Measurements from ENCODE around the gene PTPRG.

PTPRG gene

DNA sequence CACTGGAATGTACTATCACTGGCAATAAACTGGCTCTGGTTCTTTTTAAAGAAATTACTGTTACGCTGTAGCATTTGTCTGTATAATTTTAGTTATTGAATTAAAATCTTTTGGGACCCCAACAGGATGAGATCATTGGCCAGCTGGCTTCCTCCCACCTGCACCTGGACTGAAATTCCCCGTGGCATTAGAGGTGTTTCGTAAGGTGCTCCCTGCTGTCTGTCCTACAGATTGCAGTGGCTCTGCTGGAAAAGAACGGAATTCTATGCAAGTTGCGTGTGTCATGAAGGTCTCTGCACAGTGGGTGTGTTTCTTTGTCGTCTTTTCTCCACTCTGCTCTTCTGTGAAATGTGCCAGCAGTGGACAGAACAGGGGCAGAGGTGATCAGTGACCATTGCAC lies 383.4 kb downstream of the PTPRG start:
- no peak for DNase-seq

DNA sequence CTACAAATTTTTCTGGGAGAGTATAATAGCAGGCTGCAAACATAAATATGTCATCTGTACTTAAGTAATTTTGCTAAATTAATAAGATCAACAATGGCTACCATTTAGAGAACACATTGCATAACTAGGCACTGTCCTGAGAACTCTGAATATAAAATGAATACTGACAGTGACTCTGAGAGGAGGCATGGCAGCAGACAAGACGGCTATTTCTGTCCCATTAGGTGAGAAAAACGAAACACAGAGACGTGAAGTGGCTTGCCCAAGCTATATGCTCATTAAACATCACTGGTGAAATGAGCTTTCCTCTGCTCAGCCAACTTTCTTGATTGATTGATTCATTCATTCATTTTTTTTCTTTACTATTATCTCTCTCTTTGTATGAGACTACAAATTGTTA lies 384.3 kb downstream of the PTPRG start:
- DNase-seq, result no peak

DNA sequence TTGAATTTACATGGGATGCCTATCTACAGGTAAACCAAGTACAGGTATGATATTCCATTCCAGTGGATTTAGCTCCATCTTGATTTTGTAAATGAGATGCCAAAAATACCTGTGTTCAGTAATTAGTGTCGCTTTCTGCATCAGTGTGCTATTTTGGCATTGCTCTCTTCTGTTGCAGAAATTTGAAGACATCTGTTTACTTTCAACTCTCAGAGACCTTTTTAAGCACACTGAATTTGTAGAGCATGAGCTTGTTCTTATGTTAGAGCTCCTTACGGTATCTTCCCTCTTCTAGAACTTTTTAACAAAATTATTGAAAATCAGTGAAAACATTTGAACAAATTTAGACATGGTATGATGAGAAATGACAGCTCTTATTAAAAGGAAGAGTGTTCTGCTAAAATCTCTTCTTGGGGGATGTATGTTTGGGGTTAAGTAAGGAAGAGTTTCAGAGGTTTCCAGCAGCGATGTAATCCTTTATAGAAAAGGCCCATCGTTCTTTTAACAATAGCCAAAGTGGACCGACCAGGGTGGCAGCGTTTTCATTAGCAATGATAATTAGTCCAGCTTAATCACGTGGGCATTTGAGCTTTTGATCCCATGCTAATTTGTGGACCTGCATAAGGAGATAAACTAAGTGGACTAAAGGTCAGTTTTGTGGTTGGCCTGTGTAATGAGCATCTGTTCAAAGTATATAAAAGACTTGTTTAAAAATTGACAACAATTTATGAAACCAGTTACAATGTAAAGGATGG lies 385.4 kb downstream of the PTPRG start:
- DNase-seq, result no peak

DNA sequence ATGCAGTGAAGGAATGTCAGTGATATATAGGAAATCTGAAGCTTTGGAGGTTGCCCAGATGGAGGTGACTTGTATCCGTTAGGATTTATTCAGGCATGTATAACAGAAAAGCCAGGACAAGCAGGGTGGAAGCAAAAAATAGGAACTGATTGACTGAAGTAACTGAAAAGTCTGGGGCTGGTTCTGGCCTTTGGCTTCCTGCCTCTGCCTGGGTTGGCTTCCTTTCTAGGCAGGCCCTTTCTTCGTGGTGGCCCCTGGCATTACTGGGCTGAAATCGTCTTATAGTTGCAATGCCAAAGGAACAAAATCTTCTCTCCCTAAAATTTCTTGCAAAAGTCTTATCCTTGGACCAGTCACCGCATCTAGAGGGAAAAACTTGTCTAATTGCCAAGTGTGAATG lies 386.1 kb downstream of the PTPRG start:
- DNase-seq, result no peak

DNA sequence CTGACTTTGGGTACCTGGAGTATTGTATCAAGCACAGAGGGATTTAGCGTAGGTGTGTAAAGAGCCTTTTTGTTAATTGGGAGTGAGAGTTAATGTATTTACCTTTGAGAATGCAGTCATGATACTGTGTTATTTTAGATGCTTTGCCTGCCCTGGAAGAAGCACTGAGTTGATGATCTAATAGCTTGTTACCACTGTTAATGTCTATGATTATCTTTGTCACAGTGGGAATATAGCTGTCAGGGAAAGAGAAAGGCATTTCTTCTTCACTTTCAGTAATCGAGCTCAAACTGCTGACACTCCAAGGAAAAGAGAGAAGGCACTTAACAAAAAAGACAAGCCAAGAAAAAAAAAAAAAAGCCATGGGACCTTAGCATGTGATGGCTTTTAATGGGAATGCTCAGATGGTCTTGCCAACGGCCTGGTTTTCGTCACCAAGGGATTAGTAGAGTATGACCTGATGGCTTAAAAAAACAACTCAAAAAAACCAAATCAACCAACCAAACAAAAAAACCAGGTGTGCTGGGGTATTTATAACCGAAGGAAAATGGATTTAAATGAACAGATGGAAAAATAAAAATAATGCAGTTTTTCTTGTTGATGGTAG lies 387.4 kb downstream of the PTPRG start:
- no peak for DNase-seq

DNA sequence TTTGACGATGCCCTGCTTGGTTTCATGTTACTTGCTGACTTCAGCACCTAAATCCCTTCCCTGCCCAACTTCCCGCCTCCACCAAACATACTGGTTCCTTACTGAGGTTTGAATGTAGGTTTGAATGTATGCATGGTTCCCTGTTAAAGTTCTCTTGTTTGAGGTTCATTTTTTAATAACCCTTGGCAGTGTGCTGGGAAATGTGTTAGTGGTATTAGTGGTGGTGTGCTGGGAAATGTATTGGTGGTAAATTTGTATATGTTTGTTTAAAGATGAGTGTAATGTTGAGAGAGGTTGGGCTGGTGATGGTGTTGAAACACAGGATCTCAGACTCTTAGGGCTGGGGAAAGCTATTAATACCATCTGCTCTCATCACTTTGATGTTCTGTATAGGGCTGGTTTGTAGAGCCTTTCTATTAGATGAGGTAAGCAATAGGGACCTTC lies 392.7 kb downstream of the PTPRG start:
- no peak for DNase-seq

DNA sequence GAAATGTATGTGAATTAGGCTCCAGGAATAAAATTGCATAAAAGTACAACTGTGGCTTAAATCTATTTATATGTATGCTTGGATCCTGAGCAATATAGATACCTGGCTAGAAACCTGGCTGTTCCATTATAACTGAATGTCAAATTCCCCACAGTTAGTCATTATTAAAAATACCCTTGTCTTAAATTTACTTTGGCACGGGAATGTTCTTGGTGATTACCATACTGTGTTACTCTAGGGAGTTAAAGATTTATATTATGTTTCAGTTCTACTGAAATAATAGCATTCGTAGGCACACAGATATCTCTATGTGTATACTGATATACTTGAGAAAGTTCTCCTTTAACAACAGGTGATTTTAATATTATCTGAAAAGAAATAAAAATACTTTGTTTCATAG lies 394.1 kb downstream of the PTPRG start:
- DNase-seq, result no peak

DNA sequence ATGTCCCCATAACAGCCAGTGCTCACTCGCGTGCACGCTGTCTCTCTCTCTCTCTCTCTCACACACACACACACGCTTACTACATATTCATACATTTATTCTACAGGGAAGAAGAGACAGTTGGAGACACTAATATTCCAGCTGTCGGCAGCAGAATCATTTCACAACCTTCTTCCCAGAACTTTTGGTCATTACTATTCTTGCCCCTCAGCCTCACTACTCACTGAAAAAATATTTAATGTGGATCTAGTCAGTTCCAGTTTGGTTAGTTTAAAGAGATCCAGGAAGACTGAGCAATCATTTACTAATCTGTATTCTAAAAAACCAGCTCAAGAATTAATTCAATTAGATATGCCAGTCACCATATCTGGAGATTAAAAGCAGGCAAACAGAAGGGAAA lies 394.9 kb downstream of the PTPRG start:
- no peak for DNase-seq

DNA sequence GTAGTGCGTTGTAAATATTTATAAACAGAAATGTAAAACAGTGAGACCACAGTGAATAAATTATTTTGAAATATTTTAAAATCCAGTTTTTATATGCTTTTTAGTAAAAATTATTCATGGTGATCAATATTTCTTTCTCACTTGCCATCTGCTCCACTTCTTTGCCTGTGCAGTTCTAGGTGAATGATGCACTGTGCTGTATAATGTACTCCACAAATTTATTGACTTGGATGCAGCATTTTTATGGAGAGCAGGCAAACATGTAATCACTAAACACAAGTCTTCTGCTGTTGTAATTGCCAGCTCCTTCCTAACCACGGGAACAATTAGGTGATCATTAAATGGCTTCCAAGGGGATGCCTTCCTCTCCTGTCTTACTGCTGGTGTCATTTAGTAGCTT lies 395.9 kb downstream of the PTPRG start:
- DNase-seq, result no peak

DNA sequence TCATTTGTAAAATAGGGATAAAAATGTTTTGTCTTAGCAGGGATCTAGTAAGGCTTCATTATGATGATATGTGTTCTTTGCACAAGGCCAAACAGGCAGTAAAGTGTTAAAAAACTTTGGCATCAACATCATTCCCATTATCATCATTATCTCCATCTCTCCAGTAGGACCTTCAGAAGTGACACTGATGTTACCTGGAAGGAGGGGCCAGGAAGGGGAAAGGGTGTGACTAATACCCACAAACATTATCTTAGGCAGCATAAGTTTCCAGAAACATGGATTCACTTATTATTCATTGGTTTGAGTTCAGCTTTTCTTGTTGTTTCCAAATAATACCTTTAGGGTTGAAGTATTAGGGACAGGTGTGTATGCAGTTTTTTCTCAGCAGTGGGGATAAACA lies 399.6 kb downstream of the PTPRG start:
- DNase-seq, result no peak

DNA sequence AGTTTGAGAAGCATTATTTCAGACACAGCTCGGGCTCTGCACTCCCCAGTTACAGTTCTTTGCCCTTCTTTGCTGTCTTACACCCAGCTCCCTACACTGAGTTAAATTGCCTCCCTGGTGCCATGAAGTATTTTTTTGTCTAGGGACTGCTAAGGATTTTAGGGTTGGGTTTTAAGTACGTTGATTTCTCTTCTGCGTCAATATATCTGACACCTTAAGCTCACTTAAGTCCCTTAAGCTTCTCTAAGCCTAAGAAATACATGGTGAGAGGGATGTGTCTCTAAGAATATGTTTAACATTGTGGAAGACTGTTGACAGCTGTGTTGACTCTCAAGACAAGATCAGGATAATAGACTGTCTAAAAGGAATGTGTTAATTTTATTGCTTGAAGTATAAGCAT lies 400.5 kb downstream of the PTPRG start:
- DNase-seq, result no peak

DNA sequence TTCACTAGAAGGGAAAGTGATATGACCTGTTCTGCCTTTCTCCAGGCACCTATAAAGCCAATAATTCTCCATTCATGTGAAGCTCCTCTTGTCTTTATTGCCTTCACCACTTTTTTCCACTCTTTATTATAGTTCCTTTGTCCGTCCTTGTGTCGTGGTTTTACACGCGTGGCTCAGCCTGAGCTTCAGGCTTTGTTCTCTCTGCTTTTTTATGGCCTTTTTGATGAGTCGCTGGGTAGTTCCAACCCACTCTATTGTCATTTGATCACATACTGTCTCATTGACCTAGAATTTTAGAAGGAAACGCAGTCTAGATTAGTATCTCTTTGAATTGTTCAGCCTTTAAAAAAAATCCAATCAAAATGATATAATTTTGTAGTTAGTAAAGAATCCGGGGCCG lies 403.2 kb downstream of the PTPRG start:
- DNase-seq, result no peak

DNA sequence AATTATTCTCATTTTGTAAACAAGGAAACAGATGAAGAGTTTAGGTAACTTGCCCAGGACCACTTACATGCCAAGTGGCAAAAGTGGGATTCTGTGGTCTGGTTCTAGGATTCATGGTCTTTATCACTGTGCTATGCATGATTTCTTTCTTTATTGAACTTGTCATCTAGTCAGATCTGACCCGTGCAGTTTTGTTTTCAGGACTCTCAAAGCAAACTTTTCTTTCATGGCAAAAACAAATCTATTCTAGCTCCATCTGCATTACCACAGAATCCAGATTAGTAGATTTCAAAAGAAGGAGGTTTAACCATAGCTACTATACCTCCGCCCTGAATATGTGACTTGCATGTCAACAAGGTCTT lies 404.4 kb downstream of the PTPRG start:
- no peak for DNase-seq

DNA sequence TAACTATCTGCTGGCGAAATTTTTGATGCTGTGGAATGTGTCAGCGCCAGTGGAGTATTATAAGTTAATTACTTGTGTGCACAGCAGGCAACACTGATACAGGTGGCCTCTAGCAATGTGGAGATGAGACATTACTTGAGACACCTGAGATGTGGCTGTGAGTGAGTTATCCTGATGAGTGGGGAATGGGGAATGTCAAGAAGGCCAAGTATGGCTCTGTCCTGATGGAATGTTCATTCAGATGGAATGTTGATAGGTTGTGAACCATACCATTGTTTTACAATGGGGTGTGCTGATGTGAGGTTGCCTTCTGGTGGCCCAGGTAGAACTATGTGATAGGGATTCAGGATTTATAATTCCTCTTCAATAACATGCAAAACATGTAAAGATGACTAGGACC lies 404.8 kb downstream of the PTPRG start:
- DNase-seq, result no peak

DNA sequence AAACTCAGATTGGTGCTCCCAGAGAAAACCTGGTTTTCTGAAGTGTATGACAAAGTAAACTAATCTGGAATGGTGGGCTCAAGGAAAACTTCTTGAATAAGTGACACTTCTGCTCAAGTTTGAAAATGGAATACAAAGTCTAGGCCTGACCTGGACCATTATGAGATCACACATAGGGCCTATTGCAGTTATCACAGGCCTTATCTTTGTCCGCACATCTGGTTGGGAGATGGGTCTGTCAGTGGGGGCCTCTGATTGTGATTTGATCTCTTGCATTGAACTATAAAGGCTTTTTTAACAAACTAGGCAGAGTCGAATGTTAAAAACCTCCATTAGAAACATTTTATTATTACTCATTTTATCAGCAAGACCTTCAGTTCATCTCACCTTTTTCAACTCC lies 405.6 kb downstream of the PTPRG start:
- DNase-seq, result no peak

DNA sequence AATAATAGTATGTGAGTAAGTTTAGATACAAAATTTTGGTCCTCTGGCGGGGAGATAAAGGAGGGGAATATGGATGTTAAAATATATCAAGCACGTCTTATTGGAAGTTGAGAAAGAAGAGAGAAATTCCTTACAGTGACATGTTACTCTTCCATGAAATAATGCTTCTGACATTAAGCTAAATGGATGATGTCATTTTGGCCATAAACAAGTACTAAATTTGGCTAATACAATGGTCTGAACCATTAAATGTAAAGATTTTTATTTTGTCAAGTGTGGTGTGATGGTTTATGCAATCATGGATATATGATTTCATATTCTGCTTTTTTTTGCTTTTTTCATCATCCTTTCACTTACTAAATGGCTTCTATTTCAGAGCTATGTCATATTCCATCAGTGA lies 406.6 kb downstream of the PTPRG start:
- no peak for DNase-seq

DNA sequence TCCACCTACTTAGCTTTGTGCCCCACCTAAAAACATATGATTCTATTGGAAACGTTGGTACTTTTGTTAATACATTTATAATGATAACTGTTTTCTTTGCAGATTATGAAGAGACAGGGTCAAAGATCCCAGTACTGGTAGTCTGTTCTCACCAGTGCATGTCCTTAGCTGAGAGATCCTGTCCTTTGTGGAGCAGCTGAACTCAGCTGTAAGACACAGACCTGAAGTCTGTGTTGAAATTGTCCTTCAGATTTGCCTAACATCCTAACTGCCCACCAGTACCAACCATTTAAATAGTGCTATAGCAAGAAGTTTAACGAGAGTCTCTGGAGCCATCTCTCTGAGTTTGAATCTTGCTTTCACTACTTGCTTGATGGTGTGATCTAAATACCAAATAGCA lies 413.3 kb downstream of the PTPRG start:
- DNase-seq, result no peak

DNA sequence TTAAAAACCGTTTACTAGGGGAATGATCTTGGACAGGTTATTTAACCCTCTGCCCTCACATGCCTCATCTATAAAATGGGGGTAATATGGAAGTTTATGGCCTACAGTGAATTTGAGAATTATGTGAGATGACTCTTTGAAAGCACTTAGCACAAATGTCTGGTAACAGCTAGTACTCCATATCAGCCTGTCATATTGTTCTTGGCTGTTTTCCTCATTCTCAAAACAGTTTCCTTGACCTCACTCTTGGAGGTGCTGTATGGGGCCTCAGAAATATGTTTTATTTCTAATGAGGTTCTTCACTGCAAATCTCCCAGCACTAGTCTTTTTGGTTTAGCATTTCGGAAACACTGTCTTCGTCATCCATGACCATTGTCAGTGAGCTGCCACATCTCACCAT lies 413.8 kb downstream of the PTPRG start:
- no peak for DNase-seq

DNA sequence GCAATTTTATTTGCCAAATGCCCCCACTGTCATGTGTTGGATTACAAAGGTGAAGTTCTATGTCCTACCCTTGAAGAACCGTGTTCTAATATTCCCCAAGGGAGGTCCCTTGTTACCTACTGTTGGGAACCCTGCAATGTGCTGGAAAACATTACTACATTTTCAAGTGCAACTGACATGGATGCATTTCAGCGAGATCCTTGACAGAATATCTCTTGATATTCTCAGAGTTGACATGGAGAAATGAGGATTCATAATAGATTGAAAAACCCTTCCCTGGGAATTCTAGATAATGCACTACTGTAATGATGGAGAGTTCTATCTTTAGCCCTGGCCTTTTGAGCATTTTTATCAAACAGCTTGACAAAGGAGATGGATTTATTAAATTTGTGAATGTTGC lies 414.6 kb downstream of the PTPRG start:
- DNase-seq, result no peak

DNA sequence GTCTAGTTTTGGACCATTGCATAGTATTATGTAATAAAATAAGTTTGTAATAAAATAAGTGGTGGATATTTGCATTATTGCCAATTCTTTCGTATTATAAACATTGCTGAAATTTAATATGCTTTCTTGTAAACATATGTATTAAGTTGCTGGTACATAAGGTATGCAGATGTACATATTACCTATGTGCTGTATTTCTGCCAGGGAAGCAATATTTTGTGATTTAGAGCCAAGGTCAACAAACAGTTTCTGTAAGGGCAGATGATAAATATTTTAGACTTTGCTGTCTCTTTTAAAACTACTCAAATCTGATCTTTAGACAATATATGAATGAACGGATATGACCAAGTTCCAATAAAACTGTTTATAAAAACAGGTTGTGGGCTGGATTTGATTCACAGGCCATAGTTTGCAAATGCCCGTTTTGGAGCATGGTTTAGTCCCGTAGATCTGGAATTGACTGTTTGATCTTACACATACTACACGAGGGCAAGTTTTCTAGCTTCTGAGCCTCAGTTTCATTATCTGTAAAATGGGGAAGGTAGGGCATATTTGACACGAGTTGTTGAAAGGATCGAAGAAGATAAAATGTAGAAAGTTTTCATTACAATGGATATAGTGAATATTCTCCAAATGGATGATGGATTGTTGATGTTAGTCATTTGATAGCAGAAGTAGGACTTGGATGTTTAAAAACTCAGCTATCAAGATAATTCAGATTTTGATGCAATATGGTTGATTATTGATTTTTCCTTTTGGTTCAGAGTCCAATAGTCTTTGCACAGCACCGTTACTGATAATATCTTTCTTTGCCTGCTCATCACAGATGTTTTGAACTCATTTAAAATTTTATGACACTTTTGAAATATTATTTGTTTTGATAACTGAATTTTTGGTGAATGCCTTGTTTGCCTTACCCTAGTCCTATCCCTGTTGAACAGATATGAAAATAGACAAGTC lies 417.4 kb downstream of the PTPRG start:
- DNase-seq, result no peak

DNA sequence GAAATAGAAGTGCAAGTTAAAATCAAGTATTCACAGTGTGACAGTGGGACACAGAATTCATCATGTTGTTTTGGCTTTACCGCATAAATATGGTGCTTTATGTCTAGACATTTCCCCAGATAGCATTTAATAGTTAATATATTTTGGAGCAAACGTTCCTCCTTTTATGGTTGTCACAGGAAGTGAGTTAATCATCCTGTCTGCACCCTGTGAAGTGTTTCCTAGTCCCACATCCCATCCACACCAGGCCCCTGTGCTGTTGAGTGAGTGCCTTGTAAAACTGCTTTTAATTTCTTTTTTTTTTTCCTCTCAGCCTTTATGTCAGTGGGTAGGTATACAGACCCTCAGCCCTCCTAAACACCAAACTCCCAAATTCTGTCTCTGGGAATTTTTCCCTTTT lies 418.3 kb downstream of the PTPRG start:
- no peak for DNase-seq

DNA sequence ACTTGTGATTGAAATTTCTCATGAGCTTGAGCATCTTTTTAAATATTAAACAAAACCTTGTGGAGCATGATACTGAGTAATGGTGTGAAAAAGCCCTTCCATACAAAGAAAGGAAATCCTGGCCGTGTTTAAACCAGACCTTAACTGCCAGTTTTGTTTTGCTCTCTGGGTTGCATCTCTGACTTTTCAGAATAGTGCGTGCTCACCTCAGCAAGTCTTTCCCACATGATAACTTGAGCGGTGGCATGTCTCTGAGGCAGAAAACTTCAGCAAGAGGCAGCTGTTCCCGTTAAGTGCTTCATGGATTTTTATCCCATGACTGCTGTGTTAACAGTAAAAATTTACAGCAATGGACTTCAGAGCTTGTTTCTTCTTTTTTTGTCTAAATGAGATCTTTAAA lies 418.7 kb downstream of the PTPRG start:
- no peak for DNase-seq

DNA sequence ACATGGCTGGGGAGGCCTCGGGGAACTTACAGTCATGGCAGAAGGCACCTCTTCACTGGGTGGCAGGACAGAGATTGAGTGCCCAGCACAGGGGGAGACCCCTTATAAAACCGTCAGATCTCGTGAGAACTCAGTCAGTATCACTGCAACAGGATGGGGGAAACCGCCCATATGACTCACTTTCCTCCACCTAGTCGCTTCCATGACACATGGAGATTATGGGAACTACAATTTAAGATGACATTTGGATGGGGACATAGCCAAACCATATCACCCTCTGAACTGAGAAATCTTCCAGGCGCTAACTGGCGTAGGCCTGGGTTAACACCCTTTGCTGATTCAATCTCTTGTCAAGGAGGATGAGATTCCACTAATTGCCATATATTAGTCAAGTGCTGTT lies 419.7 kb downstream of the PTPRG start:
- no peak for DNase-seq

DNA sequence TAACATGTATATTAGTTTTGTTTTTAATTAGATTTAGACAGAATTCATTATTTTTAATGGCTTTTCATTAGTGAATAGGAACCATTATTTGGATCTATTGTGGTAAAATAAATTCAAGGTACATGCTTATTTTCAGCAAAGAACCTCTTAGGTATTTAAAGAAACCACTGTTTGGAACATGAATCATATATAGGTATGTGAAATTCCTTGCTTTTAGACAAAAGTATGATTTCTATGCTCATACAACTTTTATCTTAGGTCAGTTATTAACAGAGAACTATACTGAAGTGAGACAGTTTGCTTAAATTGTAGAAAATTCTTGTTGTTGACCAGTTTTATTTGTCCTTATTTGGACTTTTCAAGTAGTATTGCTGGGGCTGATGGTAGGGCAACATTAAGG lies 422.1 kb downstream of the PTPRG start:
- DNase-seq, result no peak

Measured in NCI-H446 treated with DMSO at 0.1 percent for 48 hours (cell line).